GM23338 (cell line): Measurements from ENCODE around the gene ZSCAN23. TPM values are rescaled to one million over a fixed set of nuclear protein-coding genes. Genes with fewer than 3 reads are reported as not detected.

Experiments
- ATAC-seq: fragments of 200-7000 bp; cut with Tn5 transposase; 3 replicates; pipeline ENCODE4 v1.9.1; 2020
- DNase-seq: peaks from one replicate; pipeline ENCODE4 v3.0.0-alpha.2; 2015; ENCODE audit warnings: low spot score
- H2AFZ ChIP-seq: fragments of 200-600 bp; sonication (generic); 2 replicates; pipeline ENCODE4 v1.8.0; 2016; ENCODE audit warnings: antibody characterized with exemption, mild to moderate bottlenecking, moderate library complexity
- H3F3A ChIP-seq: fragments of 200-600 bp; sonication (generic); replicated peaks from 2 replicates; pipeline ENCODE4 v1.8.0; 2017; ENCODE audit warnings: antibody characterized with exemption, mixed run types, low read depth
- H3K27ac ChIP-seq: fragments of 200-600 bp; sonication (generic); 2 replicates; pipeline ENCODE4 v1.6.1; 2016; ENCODE audit warnings: low read depth
- H3K27me3 ChIP-seq: fragments of 200-600 bp; sonication (generic); 2 replicates; pipeline ENCODE4 v1.8.0; 2016; ENCODE audit warnings: mild to moderate bottlenecking, mixed run types, moderate library complexity; ENCODE audit not compliant: insufficient read depth
- H3K36me3 ChIP-seq: fragments of 200-600 bp; sonication (generic); 2 replicates; pipeline ENCODE4 v1.8.0; 2016; ENCODE audit warnings: mild to moderate bottlenecking; ENCODE audit not compliant: insufficient read depth
- H3K4me1 ChIP-seq: fragments of 200-600 bp; sonication (generic); 2 replicates; pipeline ENCODE4 v1.8.0; 2016; ENCODE audit warnings: mild to moderate bottlenecking, moderate library complexity; ENCODE audit not compliant: insufficient read depth
- H3K4me2 ChIP-seq: fragments of 200-600 bp; sonication (generic); 2 replicates; pipeline ENCODE4 v1.7.1; 2017; ENCODE audit warnings: mixed run types
- H3K4me3 ChIP-seq: fragments of 200-600 bp; sonication (generic); 2 replicates; pipeline ENCODE4 v1.6.1; 2016; ENCODE audit warnings: mixed run types
- H3K79me2 ChIP-seq: fragments of 200-600 bp; sonication (generic); replicated peaks from 2 replicates; pipeline ENCODE4 v1.8.0; 2017; ENCODE audit warnings: mild to moderate bottlenecking; ENCODE audit not compliant: insufficient read depth
- H3K9me2 ChIP-seq: fragments of 200-600 bp; sonication (generic); 2 replicates; pipeline ENCODE4 v1.8.0; 2017; ENCODE audit not compliant: insufficient read depth
- H4K20me1 ChIP-seq: fragments of 200-600 bp; sonication (generic); replicated peaks from 2 replicates; pipeline ENCODE4 v1.8.0; 2017; ENCODE audit warnings: mild to moderate bottlenecking; ENCODE audit not compliant: insufficient read depth
- H3K27ac Mint-ChIP-seq: 2 replicates; pipeline ENCODE4 v1.8.0; 2020; ENCODE audit warnings: inconsistent platforms, mild to moderate bottlenecking, moderate library complexity, mixed read lengths
- H3K27me3 Mint-ChIP-seq: 3 replicates; pipeline ENCODE4 v1.8.0; 2022; ENCODE audit warnings: low read depth, mild to moderate bottlenecking, moderate library complexity, mixed read lengths, inconsistent platforms; ENCODE audit not compliant: insufficient read depth, poor library complexity
- H3K36me3 Mint-ChIP-seq: 3 replicates; pipeline ENCODE4 v1.8.0; 2021; ENCODE audit warnings: low read depth, mild to moderate bottlenecking, inconsistent platforms, moderate library complexity, mixed read lengths
- H3K4me1 Mint-ChIP-seq: 3 replicates; pipeline ENCODE4 v1.8.0; 2020; ENCODE audit warnings: mild to moderate bottlenecking, inconsistent platforms, mixed read lengths
- H3K4me3 Mint-ChIP-seq: 3 replicates; pipeline ENCODE4 v1.8.0; 2021; ENCODE audit warnings: moderate library complexity, mild to moderate bottlenecking, inconsistent platforms, mixed read lengths
- H3K9me3 Mint-ChIP-seq: 3 replicates; pipeline ENCODE4 v1.8.0; 2020; ENCODE audit warnings: moderate library complexity, mild to moderate bottlenecking, inconsistent platforms, mixed read lengths
- CREB1 ChIP-seq: fragments of 250-450 bp; sonication (Bioruptor Pico); IDR thresholded peaks from 2 replicates; pipeline ENCODE4 v1.5.0; 2020; ENCODE audit warnings: low read depth, mild to moderate bottlenecking, moderate library complexity
- EZH2 ChIP-seq: fragments of 200-600 bp; sonication (generic); IDR thresholded peaks from one replicate; pipeline ENCODE4 v1.8.0; 2017; ENCODE audit warnings: antibody characterized with exemption, mild to moderate bottlenecking, low read depth; ENCODE audit not compliant: unreplicated experiment
- EZH2phosphoT487 ChIP-seq: fragments of 200-600 bp; sonication (generic); IDR thresholded peaks from one replicate; pipeline ENCODE4 v1.8.1; 2018; ENCODE audit warnings: antibody characterized with exemption; ENCODE audit not compliant: unreplicated experiment
- JUNB ChIP-seq: IDR thresholded peaks from one replicate; pipeline ENCODE4 v1.6.1; 2016; ENCODE audit warnings: antibody characterized with exemption; ENCODE audit not compliant: unreplicated experiment
- NANOG ChIP-seq: IDR thresholded peaks from 2 replicates; pipeline ENCODE4 v1.6.1; 2016; ENCODE audit warnings: antibody characterized with exemption, borderline replicate concordance
- POLR2AphosphoS5 ChIP-seq: IDR thresholded peaks from 2 replicates; pipeline ENCODE4 v1.6.1; 2016; ENCODE audit warnings: antibody characterized with exemption, low read depth
- STAT1 ChIP-seq: IDR thresholded peaks from one replicate; pipeline ENCODE4 v1.6.1; 2016; ENCODE audit warnings: antibody characterized with exemption; ENCODE audit not compliant: unreplicated experiment
- ZNF114 ChIP-seq: fragments of 250-450 bp; sonication (Bioruptor Pico); IDR thresholded peaks from 2 replicates; pipeline ENCODE4 v1.5.0; 2020; ENCODE audit warnings: mild to moderate bottlenecking, moderate library complexity
- ZNF331 ChIP-seq: fragments of 250-450 bp; sonication (Bioruptor Pico); IDR thresholded peaks from 2 replicates; pipeline ENCODE4 v1.5.0; 2020; ENCODE audit warnings: low read depth, mild to moderate bottlenecking, moderate library complexity
- polyA plus RNA-seq: library from polyadenylated mRNA; unstranded; fragments of >200 nt; fragmentation: Nextera tagmentation; extraction: Ambion mirVana; gene quantifications from 2 replicates; pipeline ENCODE4 v1.2.1, GENCODE V29; 2016
- total RNA-seq: library from RNA; depleted of rRNA; stranded (reverse); fragments of >200 nt; shearing (Covaris generic); gene quantifications from 2 replicates; pipeline ENCODE4 v1.2.3, GENCODE V29; 2014
- TF ChIP-seq, protein P1 (sequence below): fragments of 250-450 bp; sonication (Bioruptor Pico); IDR thresholded peaks from 2 replicates; pipeline ENCODE4 v1.5.0; 2020; ENCODE audit warnings: mild to moderate bottlenecking, moderate library complexity
- TF ChIP-seq, protein P2 (sequence below), 2 experiments: fragments of 200-600 bp in 1 of 2; sonication (generic) in 1 of 2; conservative IDR thresholded peaks; 2 replicates each; pipeline versions ENCODE4 v1.5.1 to v1.6.1; 2016 to 2017; ENCODE audit warnings: antibody characterized with exemption in 2 of 2, low read depth in 2 of 2, mild to moderate bottlenecking in 2 of 2, moderate library complexity in 1 of 2
- TF ChIP-seq, protein P3 (sequence below): IDR thresholded peaks from 2 replicates; pipeline ENCODE4 v1.6.1; 2016; ENCODE audit warnings: antibody characterized with exemption
- TF ChIP-seq, protein P4 (sequence below): IDR thresholded peaks from one replicate; pipeline ENCODE4 v1.6.1; 2018; ENCODE audit warnings: antibody characterized with exemption; ENCODE audit not compliant: unreplicated experiment

Gene ZSCAN23
- total and polyA plus RNA-seq, 2 experiments from 2014 or later = 1.9 to 7.8 TPM

DNA sequence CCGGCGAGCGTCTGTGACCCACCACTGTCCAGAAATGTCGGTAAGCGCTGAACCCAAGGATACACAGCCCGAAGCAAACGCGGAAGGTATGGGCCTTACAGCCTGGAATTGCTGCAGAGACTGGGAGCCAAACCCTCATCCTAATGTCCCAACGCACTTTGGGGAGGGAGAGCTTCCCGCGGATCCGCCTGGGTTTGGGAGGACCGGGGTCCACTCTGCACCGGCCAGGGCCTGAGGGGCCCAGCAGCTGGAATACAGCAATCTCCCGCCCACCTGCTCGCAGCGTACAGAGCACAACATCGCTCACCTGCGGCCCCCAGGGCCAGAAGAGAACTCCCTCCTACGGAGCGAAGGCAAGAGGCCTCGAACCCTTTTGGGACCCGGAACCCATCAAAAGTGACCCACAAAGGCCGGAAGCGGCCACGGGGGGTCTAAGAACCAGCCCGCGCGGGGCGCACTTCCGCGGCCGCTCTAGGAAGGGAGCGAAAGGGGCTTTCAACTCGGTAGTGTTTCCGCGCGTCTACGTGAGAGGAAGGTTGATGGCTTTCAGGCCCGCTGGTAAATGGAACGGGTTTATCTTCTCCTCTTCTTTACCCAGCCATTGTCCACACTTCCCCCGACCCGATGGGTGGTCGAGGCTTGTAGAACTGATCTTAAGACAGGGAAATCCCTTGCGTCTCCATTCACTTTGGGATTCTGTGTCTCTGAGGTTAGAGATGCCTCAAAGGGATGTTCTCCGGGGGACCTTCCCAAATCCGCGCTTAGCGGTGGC is 43.8 kb downstream of the ZSCAN23 start, which contains the start of gene ZSCAN12:
ZSCAN12 (minus strand) TSS at position 398 of the 772 bp plus-strand sequence. CDS start 1,342 bp downstream, outside the sequence.
- TF ChIP-seq, protein P1, sequence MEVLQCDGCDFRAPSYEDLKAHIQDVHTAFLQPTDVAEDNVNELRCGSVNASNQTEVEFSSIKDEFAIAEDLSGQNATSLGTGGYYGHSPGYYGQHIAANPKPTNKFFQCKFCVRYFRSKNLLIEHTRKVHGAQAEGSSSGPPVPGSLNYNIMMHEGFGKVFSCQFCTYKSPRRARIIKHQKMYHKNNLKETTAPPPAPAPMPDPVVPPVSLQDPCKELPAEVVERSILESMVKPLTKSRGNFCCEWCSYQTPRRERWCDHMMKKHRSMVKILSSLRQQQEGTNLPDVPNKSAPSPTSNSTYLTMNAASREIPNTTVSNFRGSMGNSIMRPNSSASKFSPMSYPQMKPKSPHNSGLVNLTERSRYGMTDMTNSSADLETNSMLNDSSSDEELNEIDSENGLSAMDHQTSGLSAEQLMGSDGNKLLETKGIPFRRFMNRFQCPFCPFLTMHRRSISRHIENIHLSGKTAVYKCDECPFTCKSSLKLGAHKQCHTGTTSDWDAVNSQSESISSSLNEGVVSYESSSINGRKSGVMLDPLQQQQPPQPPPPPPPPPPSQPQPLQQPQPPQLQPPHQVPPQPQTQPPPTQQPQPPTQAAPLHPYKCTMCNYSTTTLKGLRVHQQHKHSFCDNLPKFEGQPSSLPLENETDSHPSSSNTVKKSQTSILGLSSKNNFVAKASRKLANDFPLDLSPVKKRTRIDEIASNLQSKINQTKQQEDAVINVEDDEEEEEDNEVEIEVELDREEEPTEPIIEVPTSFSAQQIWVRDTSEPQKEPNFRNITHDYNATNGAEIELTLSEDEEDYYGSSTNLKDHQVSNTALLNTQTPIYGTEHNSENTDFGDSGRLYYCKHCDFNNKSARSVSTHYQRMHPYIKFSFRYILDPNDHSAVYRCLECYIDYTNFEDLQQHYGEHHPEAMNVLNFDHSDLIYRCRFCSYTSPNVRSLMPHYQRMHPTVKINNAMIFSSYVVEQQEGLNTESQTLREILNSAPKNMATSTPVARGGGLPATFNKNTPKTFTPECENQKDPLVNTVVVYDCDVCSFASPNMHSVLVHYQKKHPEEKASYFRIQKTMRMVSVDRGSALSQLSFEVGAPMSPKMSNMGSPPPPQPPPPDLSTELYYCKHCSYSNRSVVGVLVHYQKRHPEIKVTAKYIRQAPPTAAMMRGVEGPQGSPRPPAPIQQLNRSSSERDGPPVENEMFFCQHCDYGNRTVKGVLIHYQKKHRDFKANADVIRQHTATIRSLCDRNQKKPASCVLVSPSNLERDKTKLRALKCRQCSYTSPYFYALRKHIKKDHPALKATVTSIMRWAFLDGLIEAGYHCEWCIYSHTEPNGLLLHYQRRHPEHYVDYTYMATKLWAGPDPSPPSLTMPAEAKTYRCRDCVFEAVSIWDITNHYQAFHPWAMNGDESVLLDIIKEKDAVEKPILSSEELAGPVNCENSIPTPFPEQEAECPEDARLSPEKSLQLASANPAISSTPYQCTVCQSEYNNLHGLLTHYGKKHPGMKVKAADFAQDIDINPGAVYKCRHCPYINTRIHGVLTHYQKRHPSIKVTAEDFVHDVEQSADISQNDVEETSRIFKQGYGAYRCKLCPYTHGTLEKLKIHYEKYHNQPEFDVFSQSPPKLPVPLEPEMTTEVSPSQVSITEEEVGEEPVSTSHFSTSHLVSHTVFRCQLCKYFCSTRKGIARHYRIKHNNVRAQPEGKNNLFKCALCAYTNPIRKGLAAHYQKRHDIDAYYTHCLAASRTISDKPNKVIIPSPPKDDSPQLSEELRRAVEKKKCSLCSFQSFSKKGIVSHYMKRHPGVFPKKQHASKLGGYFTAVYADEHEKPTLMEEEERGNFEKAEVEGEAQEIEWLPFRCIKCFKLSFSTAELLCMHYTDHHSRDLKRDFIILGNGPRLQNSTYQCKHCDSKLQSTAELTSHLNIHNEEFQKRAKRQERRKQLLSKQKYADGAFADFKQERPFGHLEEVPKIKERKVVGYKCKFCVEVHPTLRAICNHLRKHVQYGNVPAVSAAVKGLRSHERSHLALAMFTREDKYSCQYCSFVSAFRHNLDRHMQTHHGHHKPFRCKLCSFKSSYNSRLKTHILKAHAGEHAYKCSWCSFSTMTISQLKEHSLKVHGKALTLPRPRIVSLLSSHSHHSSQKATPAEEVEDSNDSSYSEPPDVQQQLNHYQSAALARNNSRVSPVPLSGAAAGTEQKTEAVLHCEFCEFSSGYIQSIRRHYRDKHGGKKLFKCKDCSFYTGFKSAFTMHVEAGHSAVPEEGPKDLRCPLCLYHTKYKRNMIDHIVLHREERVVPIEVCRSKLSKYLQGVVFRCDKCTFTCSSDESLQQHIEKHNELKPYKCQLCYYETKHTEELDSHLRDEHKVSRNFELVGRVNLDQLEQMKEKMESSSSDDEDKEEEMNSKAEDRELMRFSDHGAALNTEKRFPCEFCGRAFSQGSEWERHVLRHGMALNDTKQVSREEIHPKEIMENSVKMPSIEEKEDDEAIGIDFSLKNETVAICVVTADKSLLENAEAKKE (CRISPR knock-in tag) = 0 out of 2 replicates have a peak, but pooled peaks have one; percentile 15
- TF ChIP-seq CREB1 (CRISPR knock-in tag) (peak; percentile 78), STAT1 (no peak), ZNF114 (CRISPR knock-in tag) (0 out of 2 replicates have a peak, but pooled peaks have one; percentile 11), ZNF331 (no peak), POLR2AphosphoS5 (peak; percentile 90), JUNB (no peak), EZH2phosphoT487 (no peak), EZH2 (no peak), NANOG (no peak)
- TF ChIP-seq, protein P2, sequence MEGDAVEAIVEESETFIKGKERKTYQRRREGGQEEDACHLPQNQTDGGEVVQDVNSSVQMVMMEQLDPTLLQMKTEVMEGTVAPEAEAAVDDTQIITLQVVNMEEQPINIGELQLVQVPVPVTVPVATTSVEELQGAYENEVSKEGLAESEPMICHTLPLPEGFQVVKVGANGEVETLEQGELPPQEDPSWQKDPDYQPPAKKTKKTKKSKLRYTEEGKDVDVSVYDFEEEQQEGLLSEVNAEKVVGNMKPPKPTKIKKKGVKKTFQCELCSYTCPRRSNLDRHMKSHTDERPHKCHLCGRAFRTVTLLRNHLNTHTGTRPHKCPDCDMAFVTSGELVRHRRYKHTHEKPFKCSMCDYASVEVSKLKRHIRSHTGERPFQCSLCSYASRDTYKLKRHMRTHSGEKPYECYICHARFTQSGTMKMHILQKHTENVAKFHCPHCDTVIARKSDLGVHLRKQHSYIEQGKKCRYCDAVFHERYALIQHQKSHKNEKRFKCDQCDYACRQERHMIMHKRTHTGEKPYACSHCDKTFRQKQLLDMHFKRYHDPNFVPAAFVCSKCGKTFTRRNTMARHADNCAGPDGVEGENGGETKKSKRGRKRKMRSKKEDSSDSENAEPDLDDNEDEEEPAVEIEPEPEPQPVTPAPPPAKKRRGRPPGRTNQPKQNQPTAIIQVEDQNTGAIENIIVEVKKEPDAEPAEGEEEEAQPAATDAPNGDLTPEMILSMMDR (conservative IDR thresholded peaks at IDR 0.05; ENCODE audit: low read depth in 2 of 2) = peak; percentile 56 to 62
- TF ChIP-seq, protein P3, sequence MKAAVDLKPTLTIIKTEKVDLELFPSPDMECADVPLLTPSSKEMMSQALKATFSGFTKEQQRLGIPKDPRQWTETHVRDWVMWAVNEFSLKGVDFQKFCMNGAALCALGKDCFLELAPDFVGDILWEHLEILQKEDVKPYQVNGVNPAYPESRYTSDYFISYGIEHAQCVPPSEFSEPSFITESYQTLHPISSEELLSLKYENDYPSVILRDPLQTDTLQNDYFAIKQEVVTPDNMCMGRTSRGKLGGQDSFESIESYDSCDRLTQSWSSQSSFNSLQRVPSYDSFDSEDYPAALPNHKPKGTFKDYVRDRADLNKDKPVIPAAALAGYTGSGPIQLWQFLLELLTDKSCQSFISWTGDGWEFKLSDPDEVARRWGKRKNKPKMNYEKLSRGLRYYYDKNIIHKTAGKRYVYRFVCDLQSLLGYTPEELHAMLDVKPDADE = peak; percentile 89
- TF ChIP-seq, protein P4, sequence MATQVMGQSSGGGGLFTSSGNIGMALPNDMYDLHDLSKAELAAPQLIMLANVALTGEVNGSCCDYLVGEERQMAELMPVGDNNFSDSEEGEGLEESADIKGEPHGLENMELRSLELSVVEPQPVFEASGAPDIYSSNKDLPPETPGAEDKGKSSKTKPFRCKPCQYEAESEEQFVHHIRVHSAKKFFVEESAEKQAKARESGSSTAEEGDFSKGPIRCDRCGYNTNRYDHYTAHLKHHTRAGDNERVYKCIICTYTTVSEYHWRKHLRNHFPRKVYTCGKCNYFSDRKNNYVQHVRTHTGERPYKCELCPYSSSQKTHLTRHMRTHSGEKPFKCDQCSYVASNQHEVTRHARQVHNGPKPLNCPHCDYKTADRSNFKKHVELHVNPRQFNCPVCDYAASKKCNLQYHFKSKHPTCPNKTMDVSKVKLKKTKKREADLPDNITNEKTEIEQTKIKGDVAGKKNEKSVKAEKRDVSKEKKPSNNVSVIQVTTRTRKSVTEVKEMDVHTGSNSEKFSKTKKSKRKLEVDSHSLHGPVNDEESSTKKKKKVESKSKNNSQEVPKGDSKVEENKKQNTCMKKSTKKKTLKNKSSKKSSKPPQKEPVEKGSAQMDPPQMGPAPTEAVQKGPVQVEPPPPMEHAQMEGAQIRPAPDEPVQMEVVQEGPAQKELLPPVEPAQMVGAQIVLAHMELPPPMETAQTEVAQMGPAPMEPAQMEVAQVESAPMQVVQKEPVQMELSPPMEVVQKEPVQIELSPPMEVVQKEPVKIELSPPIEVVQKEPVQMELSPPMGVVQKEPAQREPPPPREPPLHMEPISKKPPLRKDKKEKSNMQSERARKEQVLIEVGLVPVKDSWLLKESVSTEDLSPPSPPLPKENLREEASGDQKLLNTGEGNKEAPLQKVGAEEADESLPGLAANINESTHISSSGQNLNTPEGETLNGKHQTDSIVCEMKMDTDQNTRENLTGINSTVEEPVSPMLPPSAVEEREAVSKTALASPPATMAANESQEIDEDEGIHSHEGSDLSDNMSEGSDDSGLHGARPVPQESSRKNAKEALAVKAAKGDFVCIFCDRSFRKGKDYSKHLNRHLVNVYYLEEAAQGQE = no peak
- Histone ChIP-seq H3K9me2 (no peaks in the 10 kb centered on the region), H2AFZ (peak within 1 kb of the TSS; percentile 81), H3K4me3 (peak within 1 kb of the TSS; percentile 76), H3K4me2 (peak within 1 kb of the TSS; percentile 81), H3K4me1 (0 out of 2 replicates have a peak, but pooled peaks cover 5% of the 10 kb centered on the region), H3K27me3 (peaks cover 29% of the 10 kb centered on the region), H3K79me2 (peaks cover 36% of the 10 kb centered on the region), H4K20me1 (peaks cover 14% of the 10 kb centered on the region), H3F3A (no peaks in the 10 kb centered on the region), H3K27ac (peak within 1 kb of the TSS; percentile 61), H3K36me3 (peaks cover 7% of the 10 kb centered on the region)
- Mint-ChIP-seq H3K4me3 (peak within 1 kb of the TSS; percentile 97), H3K27ac (peak within 1 kb of the TSS; percentile 94), H3K4me1 (peaks cover 19% of the 10 kb centered on the region), H3K36me3 (peaks cover 34% of the 10 kb centered on the region), H3K27me3 (peaks cover 8% of the 10 kb centered on the region), H3K9me3 (no peaks in the 10 kb centered on the region)
- ATAC-seq = peak; percentile 80
- peak; percentile 97 for DNase-seq
